Stimulated activated CD8-positive, alpha-beta memory T cell treated with anti-CD3 and anti-CD28 coated beads, Interleukin-15, amount 100 ng/mL, for 24 hours (primary cell): ENCODE results near the gene OR4X1.
"Not testable (repeated sequence)": the region's sequence is repeated elsewhere in the genome, so short reads cannot be mapped to it uniquely, and the experiment has no call there.

Source experiments
- DNase-seq: peaks from one replicate; pipeline ENCODE4 v3.0.0-alpha.2; 2020; ENCODE audit warnings: low read depth

OR4X1 gene, protein sequence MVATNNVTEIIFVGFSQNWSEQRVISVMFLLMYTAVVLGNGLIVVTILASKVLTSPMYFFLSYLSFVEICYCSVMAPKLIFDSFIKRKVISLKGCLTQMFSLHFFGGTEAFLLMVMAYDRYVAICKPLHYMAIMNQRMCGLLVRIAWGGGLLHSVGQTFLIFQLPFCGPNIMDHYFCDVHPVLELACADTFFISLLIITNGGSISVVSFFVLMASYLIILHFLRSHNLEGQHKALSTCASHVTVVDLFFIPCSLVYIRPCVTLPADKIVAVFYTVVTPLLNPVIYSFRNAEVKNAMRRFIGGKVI

GRCh38 chr11:48263423-48263911, at the start of gene OR4X1:
OR4X1 (plus strand) TSS chr11:48263861; CDS start chr11:48263861, 0 bp downstream.
- DNase-seq = no peak

DNA sequence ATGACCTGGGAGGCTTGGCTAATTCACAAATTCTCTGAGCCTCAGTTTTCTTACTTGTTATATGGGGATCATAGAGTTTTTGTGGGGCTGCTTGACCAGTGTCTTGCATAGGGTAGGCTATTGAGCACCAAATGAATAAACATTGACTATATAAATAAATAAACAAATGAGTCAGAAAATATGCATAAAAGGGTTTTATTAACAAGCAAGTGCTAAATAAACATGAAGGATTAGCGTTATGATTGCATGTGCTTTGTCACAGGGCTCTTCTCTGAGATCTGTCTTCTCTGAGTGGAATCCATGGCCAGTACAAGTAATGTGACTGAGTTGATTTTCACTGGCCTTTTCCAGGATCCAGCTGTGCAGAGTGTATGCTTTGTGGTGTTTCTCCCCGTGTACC, 47.2 kb upstream of the OR4X1 start, which contains the start of gene OR4B1:
OR4B1 (plus strand) TSS at position 301 of the 400 bp plus-strand sequence; CDS start at position 301, 0 bp downstream.
- DNase-seq = no peak

GRCh38 chr11:48228761-48229160, 34.9 kb upstream of the OR4X1 start:
- DNase-seq = no peak

DNA sequence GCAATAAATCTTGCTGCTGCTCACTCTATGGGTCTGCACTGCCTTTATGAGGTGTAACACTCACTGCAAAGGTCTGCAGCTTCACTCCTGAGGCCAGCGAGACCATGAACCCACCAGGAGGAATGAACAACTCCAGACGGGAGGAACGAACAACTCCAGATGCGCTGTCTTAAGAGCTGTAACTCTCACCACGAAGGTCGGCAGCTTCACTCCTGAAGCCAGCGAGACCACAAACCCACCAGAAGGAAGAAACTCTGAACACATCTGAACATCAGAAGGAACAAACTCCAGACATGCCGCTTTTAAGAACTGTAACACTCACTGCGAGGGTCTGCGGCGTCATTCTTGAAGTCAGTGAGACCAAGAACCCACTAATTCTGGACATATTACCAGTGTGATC, 33.6 kb upstream of the OR4X1 start:
- not testable (repeated sequence) for DNase-seq

- no peak for DNase-seq
Measured at GRCh38 chr11:48237727-48238126, 25.9 kb upstream of the OR4X1 start.

GRCh38 chr11:48242501-48242900, 21.2 kb upstream of the OR4X1 start:
- DNase-seq = no peak

- no peak for DNase-seq
Measured at GRCh38 chr11:48244804-48245203, 18.9 kb upstream of the OR4X1 start, which contains the start of gene OR4X2. OR4X2 (plus strand) TSS chr11:48245104; CDS start chr11:48245104, 0 bp downstream.

GRCh38 chr11:48248902-48249301, 14.8 kb upstream of the OR4X1 start:
- DNase-seq = no peak

DNA sequence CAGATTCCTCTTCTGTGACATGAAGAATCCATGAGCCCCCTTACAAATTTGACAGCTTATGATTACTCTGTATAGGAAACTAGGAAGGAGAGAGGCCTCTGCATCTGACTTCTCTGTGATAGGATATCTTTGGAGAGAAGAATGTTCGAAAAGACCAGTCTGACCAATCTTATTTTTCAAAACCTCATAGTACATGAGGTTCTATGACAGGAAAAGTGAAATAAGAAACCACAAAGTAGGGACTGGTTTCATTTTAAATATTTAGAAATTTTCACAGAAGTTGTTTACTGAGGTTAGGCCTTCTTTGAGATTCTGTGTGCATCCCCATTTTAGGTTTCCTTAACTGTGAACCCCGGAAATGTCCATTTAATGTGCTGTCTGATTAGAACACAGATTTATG, 2.1 kb upstream of the OR4X1 start:
- no peak for DNase-seq

GRCh38 chr11:48270621-48271020, 7.0 kb downstream of the OR4X1 start:
- DNase-seq = no peak

DNA sequence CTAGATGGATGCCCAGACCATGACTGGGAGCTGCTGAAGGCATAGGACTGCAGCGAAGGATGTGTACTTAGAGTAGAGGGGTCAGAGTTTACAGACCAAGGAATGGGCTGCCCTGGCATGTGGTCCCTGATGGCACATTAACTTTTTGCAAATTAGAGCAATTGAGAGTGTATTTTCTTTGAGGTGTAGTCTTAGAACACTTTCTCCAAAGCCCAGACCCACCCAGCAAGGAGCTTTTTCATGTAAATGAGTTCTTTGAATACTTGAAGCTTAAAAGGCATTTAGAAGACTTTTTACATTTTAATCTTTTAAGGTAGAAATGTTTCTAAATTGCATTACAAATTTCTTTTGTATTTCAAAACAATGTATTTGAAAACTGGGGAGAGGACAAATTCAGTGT, 8.9 kb downstream of the OR4X1 start:
- DNase-seq = no peak

- no peak for DNase-seq
Measured at GRCh38 chr11:48305923-48306322, 42.3 kb downstream of the OR4X1 start, which contains the start of gene OR4S1. OR4S1 (plus strand) TSS chr11:48306223; CDS start chr11:48306223, 0 bp downstream.

DNA sequence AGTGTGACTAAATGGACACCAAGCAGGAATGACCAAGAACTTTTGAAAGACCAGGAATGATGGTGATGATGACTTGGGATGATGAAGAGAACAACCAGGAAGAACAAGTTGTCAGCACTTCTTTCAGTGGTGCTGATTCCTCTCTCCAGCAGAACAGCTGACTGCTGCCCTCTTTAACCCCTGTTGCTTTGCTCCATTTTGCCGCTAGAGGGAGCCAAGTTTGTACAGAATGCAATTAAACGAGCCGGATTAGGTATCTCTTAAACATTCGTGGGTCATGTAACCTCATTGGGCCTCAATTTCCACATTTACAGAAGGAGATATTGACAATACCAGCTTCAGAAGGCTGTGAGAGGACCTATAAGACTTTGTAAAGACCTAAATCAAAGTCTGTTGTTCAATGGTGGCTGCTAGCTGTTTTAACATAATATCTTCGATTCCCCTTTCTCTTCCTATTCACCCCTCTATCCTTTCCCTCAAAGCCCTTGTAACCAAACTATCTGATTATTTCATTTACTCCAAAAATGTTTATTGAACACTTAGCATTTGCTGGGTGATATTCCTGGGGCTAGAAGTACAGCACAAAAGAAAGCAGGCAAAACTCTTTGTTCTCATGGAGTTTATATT, 44.2 kb downstream of the OR4X1 start:
- DNase-seq = peak; percentile 34

DNA sequence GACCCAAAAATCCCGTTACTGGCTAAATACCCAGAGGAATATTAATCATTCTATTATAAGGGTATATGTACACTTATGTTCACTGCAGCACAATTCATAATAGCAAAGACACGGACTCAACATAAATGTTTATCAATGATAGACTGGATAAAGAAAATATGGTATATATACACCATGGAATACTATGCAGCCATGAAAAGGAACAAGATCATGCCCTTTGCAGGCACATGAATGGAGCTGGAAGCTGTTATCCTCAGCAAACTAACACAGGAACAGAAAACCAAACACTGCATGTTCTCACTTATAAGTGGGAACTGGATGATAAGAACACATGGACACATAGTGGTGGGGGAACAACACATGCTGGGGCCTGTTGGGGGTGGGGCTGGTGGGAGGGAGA, 49.9 kb downstream of the OR4X1 start:
- DNase-seq = not testable (repeated sequence)
